Heart left ventricle (tissue), 16 donors: ENCODE measurements around the gene EFCAB7. TPM values are rescaled to one million over a fixed set of nuclear protein-coding genes. Genes with fewer than 3 reads are reported as not detected.

ENCODE experiments used
- ATAC-seq, 4 donors: fragments of 200-7000 bp; cut with Tn5 transposase; one replicate each; pipeline ENCODE4 v1.9.1; 2020 to 2022; ENCODE audit warnings: moderate library complexity in 4 of 4, mild to moderate bottlenecking in 3 of 4, moderate number of reproducible peaks in 1 of 4
- DNase-seq, 5 donors: peaks; one replicate each; pipeline ENCODE4 v3.0.0-alpha.2; 2020
- H3K27ac ChIP-seq, 12 donors: fragments of 200-600 bp; sonication (generic) in 4 of 12; one replicate each; pipeline versions ENCODE4 v1.5.0 to v1.8.0; 2016 to 2022; ENCODE audit warnings: mild to moderate bottlenecking in 2 of 12
- H3K27me3 ChIP-seq, 9 donors: fragments of 200-600 bp; sonication (generic) in 2 of 9; one replicate each; pipeline versions ENCODE4 v1.5.1 to v1.8.0; 2016 to 2022; ENCODE audit warnings: mild to moderate bottlenecking in 3 of 9
- H3K36me3 ChIP-seq, 9 donors: fragments of 200-600 bp; sonication (generic) in 2 of 9; one replicate each; pipeline versions ENCODE4 v1.5.0 to v1.8.0; 2018 to 2022; ENCODE audit warnings: mild to moderate bottlenecking in 2 of 9
- H3K4me1 ChIP-seq, 12 donors: fragments of 200-600 bp; sonication (generic) in 4 of 12; one replicate each; pipeline versions ENCODE4 v1.5.0 to v1.8.0; 2016 to 2022; ENCODE audit warnings: mild to moderate bottlenecking in 3 of 12
- H3K4me3 ChIP-seq, 12 donors: fragments of 200-600 bp; sonication (generic) in 4 of 12; one replicate each; pipeline versions ENCODE4 v1.5.0 to v1.8.0; 2017 to 2022; ENCODE audit warnings: mild to moderate bottlenecking in 9 of 12, moderate library complexity in 4 of 12
- H3K9me3 ChIP-seq, 12 donors: fragments of 200-600 bp; sonication (generic) in 4 of 12; one replicate each; pipeline versions ENCODE4 v1.5.0 to v1.8.0; 2016 to 2022; ENCODE audit warnings: mild to moderate bottlenecking in 1 of 12
- CTCF ChIP-seq, 12 donors: fragments of 200-600 bp; sonication (generic) in 4 of 12; IDR thresholded peaks; one replicate each; pipeline versions ENCODE4 v1.5.0 to v1.8.0; 2018 to 2022; ENCODE audit warnings: antibody characterized with exemption in 12 of 12, mild to moderate bottlenecking in 5 of 12
- POLR2A ChIP-seq, 2 donors: fragments of 450-650 bp; IDR thresholded peaks; one replicate each; pipeline ENCODE4 v1.6.1; 2017; ENCODE audit warnings: antibody characterized with exemption in 2 of 2, mild to moderate bottlenecking in 2 of 2, moderate library complexity in 2 of 2
- WGBS, 4 donors: extraction: QIAGEN DNeasy Blood & Tissue Kit in 2 of 4; methylation state at CpG; one replicate each; pipeline versions ENCODE4 v1.1.5 to v1.1.7; 2013 to 2018; 5-methylcytosine and 5-hydroxymethylcytosine counted together
- intact Hi-C, 10 donors: fragments of 100-400 bp; cut with DNase I; formaldehyde crosslinking; loops; one replicate each; pipeline versions ENCODE4 v1.11.1 to v1.14.2; 2022
- polyA plus RNA-seq, 2 donors: library from polyadenylated mRNA; stranded (reverse); fragments of 200-250 nt; gene quantifications; one replicate each; pipeline ENCODE4 v1.2.3, GENCODE V29; 2013
- total RNA-seq, 9 donors: library from RNA; depleted of rRNA in 2 of 9; stranded (reverse); fragments of >200 nt in 2 of 9; fragmentation: NEBNext Ultra II Directional in 3 of 9; extraction: Animal tissue kit (Norgen Biotek cat#: 25700) in 3 of 9; gene quantifications; one replicate each; pipeline versions ENCODE4 v1.1.0 to v1.2.4, GENCODE V29; 2016 to 2023
- donor health status: ischemic (EF 13 %, LVEDD 7.1; RV severe dilation, severe dysfunction).
- donor health status: healthy with polysubstance abuse.
- donor health status: DM: no; HTN: yes; CAD: no.
- donor health status: DM: no; HTN: no; CAD: no.
- donor health status: ischemic (EF 25% LVEDD 6.9; RV normal size, moderate dysfunction).
- donor health status: ischemic (EF 25% LVEDD 5.7; RV mildly dilated, moderate dysfunction).
- donor health status: healthy.
- donor health status: DM: yes; HTN: yes; CAD: no.
- donor health status: ischemic (EF 35%, LVEDD 5.7; RV mildly dilated, moderate dysfunction).
- donor health status: nonischemic (EF 11% LVEDD 7.7; RV severe dilation, severe dysfunction).
- donor health status: DM: yes; HTN: yes; CAD: no.
- donor health status: PGD.
- donor health status: ischemic (EF 29% LVEDD 5.4; RV normal size, mild dysfunction).
- donor health status: nonischemic (EF 23%, LVEDD 6.1; RV moderate dilation, normal function).

The EFCAB7 gene
- total and polyA plus RNA-seq, 11 donors = 3.2 to 10.7 (median 7.3) TPM

- Histone ChIP-seq H3K27ac (no peak overlapping the region), H3K4me1 (peaks cover 0 to 28% (median 6%) of the 10 kb centered on the region in 12 donors), H3K27me3 (no peaks in the 10 kb centered on the region), H3K4me3 (no peak overlapping the region), H3K36me3 (no peaks in the 10 kb centered on the region), H3K9me3 (no peaks in the 10 kb centered on the region)
- DNase-seq (no peak), ATAC-seq (no peak)
- TF ChIP-seq POLR2A (IDR thresholded peaks at IDR 0.05) = no peak
- TF ChIP-seq CTCF (IDR thresholded peaks at IDR 0.05) = no peak
- WGBS, 4 donors = 81 to 88% (median 82%) methylated on average over 3 of the region's 3 CpGs
- intact Hi-C loops = no loop called here
Measured at GRCh38 chr1:63601061-63601460, 77.7 kb downstream of the EFCAB7 start.

- intact Hi-C loops = no loop called here
- H3K27ac ChIP-seq = no peak overlapping the region
- 73 to 89% (median 84%) methylated on average over 4 of the region's 4 CpGs for WGBS, 4 donors
Measured at GRCh38 chr1:63601463-63601862, 78.1 kb downstream of the EFCAB7 start.

DNA sequence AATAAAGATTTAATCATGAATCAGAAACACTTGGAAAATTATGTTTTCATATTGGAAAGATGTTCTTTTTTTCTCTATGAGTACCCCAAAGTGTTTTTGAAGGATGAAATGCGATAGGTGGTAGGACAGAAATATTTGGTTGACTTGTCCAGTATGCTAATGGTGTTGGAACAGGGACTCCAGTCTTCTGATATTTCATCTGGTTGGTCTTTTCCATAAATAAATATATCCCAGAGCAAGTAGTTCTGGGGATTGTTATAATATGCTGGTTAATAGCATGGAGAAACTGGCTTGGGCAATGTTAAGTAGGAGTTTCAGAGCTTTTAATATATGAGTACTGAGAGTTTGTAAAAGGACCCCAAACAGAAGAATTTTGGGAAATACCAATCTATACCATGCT, 78.6 kb downstream of the EFCAB7 start:
- ATAC-seq = no peak
- DNase-seq = no peak
- 93 to 100% (median 98%) methylated on average over 1 of the region's 1 CpG for WGBS, 4 donors
- intact Hi-C loops = no loop called here
- Histone ChIP-seq H3K36me3 (no peaks in the 10 kb centered on the region), H3K27me3 (no peaks in the 10 kb centered on the region), H3K27ac (no peak overlapping the region), H3K4me3 (no peak overlapping the region), H3K9me3 (no peaks in the 10 kb centered on the region), H3K4me1 (peaks cover 0 to 28% (median 6%) of the 10 kb centered on the region in 12 donors)
- TF ChIP-seq POLR2A (IDR thresholded peaks at IDR 0.05) = no peak
- no peak for TF ChIP-seq CTCF (IDR thresholded peaks at IDR 0.05)

More at GRCh38 chr1:63601463-63601862, 78.1 kb downstream of the EFCAB7 start:
- DNase-seq = no peak
- Histone ChIP-seq H3K27me3 (no peaks in the 10 kb centered on the region), H3K4me3 (no peak overlapping the region), H3K9me3 (no peaks in the 10 kb centered on the region), H3K4me1 (peaks cover 0 to 28% (median 6%) of the 10 kb centered on the region in 12 donors), H3K36me3 (no peaks in the 10 kb centered on the region)
- TF ChIP-seq CTCF (IDR thresholded peaks at IDR 0.05) (no peak), POLR2A (IDR thresholded peaks at IDR 0.05) (no peak)
- ATAC-seq = no peak

DNA sequence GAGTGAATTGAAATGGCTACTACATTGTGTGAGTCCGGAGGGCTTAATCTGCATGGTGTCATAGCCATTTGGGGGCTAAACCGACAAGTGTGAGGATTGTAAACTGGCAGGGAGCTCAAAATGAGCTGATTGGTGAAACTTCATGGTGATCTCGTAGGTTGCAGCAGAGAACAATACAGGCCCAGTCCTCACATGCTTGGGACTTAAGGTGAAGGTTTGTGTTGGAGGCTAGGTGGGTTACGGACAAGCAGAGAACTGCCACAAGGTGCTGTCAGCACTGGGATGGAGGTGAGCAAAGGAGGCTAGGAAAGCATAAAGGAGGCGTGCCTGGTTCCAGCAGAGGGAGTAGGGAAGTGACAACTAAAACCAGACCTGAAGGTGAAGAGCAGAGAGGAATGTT, 79.3 kb downstream of the EFCAB7 start:
- no peak overlapping the region for H3K4me3 ChIP-seq
- ATAC-seq (no peak), DNase-seq (no peak)
- intact Hi-C loops = no loop called here
- H3K27ac ChIP-seq = no peak overlapping the region
- WGBS, 4 donors = 75 to 91% (median 81%) methylated on average over 5 of the region's 5 CpGs
- TF ChIP-seq CTCF (IDR thresholded peaks at IDR 0.05) (no peak), POLR2A (IDR thresholded peaks at IDR 0.05) (no peak)
- H3K36me3 ChIP-seq = no peaks in the 10 kb centered on the region
- H3K4me1 ChIP-seq = peaks cover 0 to 36% (median 6%) of the 10 kb centered on the region in 12 donors
- no peaks in the 10 kb centered on the region for H3K27me3 ChIP-seq
- H3K9me3 ChIP-seq = no peaks in the 10 kb centered on the region
